HG02981 (cell line): Measurements from ENCODE around the gene GNB1L.

Source experiments
- ATAC-seq: cut with Tn5 transposase; IDR thresholded peaks from one replicate; pipeline ENCODE4 v1.9.1; 2021; ENCODE audit warnings: mild to moderate bottlenecking, moderate library complexity; ENCODE audit not compliant: unreplicated experiment

The GNB1L gene

GRCh38 chr22:19765477-19766239, 89.0 kb downstream of the GNB1L start:
- no peak for ATAC-seq

- no peak for ATAC-seq
Measured at GRCh38 chr22:19764636-19765476, 89.8 kb downstream of the GNB1L start.

- ATAC-seq = no peak
Measured at GRCh38 chr22:19764299-19764593, 90.4 kb downstream of the GNB1L start.

- ATAC-seq = no peak
Measured at GRCh38 chr22:19763458-19764298, 91.0 kb downstream of the GNB1L start.

- ATAC-seq = no peak
Measured at GRCh38 chr22:19762568-19763457, 91.9 kb downstream of the GNB1L start.

- no peak for ATAC-seq
Measured at GRCh38 chr22:19761725-19762567, 92.7 kb downstream of the GNB1L start.

GRCh38 chr22:19760951-19761724, 93.5 kb downstream of the GNB1L start:
- ATAC-seq = no peak

- ATAC-seq = no peak
Measured at GRCh38 chr22:19760058-19760950, 94.4 kb downstream of the GNB1L start, which contains the start of gene TBX1. Gene TBX1, plus strand, starts transcription at chr22:19760778. Its CDS starts 66 bp downstream, at chr22:19760844.

- ATAC-seq = no peak
Measured at GRCh38 chr22:19759427-19760057, 95.1 kb downstream of the GNB1L start.

GRCh38 chr22:19758896-19759426, 95.7 kb downstream of the GNB1L start:
- ATAC-seq = no peak

- no peak for ATAC-seq
Measured at GRCh38 chr22:19757985-19758895, 96.4 kb downstream of the GNB1L start.

- ATAC-seq = no peak
Measured at GRCh38 chr22:19757140-19757984, 97.3 kb downstream of the GNB1L start.

- ATAC-seq = no peak
Measured at GRCh38 chr22:19756288-19757128, 98.2 kb downstream of the GNB1L start.

GRCh38 chr22:19755722-19756287, 98.9 kb downstream of the GNB1L start:
- no peak for ATAC-seq
